SK-N-MC (cell line): ENCODE measurements around the gene CORT.
"Not testable (repeated sequence)": the region's sequence is repeated elsewhere in the genome, so short reads cannot be mapped to it uniquely, and the experiment has no call there.

Experiments used
- EZH2 ChIP-seq: fragments of 200-600 bp; sonication (generic); IDR thresholded peaks from one replicate; pipeline ENCODE4 v1.6.1; 2017; ENCODE audit warnings: antibody characterized with exemption
- POLR2AphosphoS5 ChIP-seq: IDR thresholded peaks from 2 replicates; pipeline ENCODE4 v1.6.1; 2012; ENCODE audit warnings: mild to moderate bottlenecking, low read depth, low read length, borderline replicate concordance

DNA sequence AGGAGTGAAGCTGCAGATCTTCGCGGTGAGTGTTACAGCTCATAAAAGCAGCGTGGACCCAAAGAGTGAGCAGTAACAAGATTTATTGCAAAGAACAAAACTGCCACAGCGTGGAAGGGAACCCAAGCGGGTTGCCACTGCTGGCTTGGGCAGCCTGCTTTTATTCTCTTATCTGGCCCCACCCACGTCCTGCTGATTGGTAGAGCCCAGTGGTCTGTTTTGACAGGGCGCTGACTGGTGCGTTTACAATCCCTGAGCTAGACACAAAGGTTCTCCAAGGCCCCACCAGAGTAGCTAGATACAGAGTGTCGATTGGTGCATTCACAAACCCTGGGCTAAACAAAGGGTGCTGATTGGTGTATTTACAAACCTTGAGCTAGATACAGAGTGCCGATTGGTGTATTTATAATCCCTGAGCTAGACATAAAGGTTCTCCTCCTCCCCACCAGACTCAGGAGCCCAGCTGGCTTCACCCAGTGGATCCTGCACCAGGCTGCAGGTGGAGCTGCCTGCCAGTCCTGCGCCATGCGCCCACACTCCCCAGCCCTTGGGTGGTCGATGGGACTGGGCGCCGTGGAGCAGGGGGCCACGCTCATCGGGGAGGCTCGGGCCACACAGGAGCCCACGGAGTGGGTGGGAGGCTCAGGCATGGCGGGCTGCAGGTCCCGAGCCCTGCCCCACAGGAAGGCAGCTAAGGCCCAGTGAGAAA lies 23.9 kb upstream of the CORT start:
- not testable (repeated sequence) for TF ChIP-seq POLR2AphosphoS5, EZH2
